Body of pancreas (tissue), 4 donors: ENCODE data around the gene FANCF. TPM values are rescaled to one million over a fixed set of nuclear protein-coding genes. Genes with fewer than 3 reads are reported as not detected.

Source experiments
- ATAC-seq: fragments of 150-250 bp; one replicate; pipeline ENCODE4 v1.9.1; 2016
- DNase-seq, 4 donors: peaks; one replicate each; pipeline ENCODE4 v3.0.0-alpha.2; 2019
- H3K27ac ChIP-seq, 4 donors: fragments of 200-600 bp; sonication (generic); 1 replicate in 3 of 4; 2 replicates in 1 of 4; pipeline versions ENCODE4 v1.5.1 to v1.6.1; 2016 to 2019; ENCODE audit warnings: mild to moderate bottlenecking in 1 of 4, mixed read lengths in 1 of 4, moderate library complexity in 1 of 4
- H3K27me3 ChIP-seq, 2 donors: fragments of 200-600 bp; sonication (generic); one replicate each; pipeline ENCODE4 v1.6.0; 2016; ENCODE audit warnings: mild to moderate bottlenecking in 1 of 2
- H3K36me3 ChIP-seq, 2 donors: fragments of 200-600 bp; sonication (generic); replicated peaks in 1 of 2; 2 replicates each; pipeline ENCODE4 v1.5.1; 2016; ENCODE audit warnings: low read depth in 2 of 2; ENCODE audit not compliant: insufficient read depth in 1 of 2
- H3K4me1 ChIP-seq: fragments of 200-600 bp; sonication (generic); one replicate; pipeline ENCODE4 v1.6.0; 2016
- H3K4me3 ChIP-seq, 2 donors: fragments of 200-600 bp; sonication (generic); 1 replicate in 1 of 2; 2 replicates in 1 of 2; pipeline ENCODE4 v1.5.1; 2016 to 2019
- H3K9me3 ChIP-seq, 3 donors: fragments of 200-600 bp; sonication (generic); 1 replicate in 2 of 3; 2 replicates in 1 of 3; pipeline ENCODE4 v1.5.1; 2016
- CTCF ChIP-seq, 7 experiments: fragments of 450-650 bp in 4 of 7; fragments of 200-600 bp in 3 of 7; sonication (generic) in 3 of 7; IDR thresholded peaks; one replicate each; pipeline ENCODE4 v1.5.1; 2016 to 2019; ENCODE audit warnings: antibody characterized with exemption in 7 of 7
- POLR2A ChIP-seq, 3 donors: fragments of 450-650 bp; IDR thresholded peaks; one replicate each; pipeline ENCODE4 v1.6.1; 2016; ENCODE audit warnings: antibody characterized with exemption in 3 of 3, mild to moderate bottlenecking in 2 of 3
- WGBS, 2 donors: methylation state at CpG; one replicate each; pipeline ENCODE4 v1.1.5; 2017; 5-methylcytosine and 5-hydroxymethylcytosine counted together
- intact Hi-C: fragments of 100-400 bp; cut with DNase I; formaldehyde crosslinking; loops from one replicate; pipeline ENCODE4 v1.15.1; 2023
- total RNA-seq, 2 donors: library from RNA; depleted of rRNA; stranded (reverse); fragments of >200 nt; gene quantifications; one replicate each; pipeline ENCODE4 v1.1.0, GENCODE V29; 2016

Gene FANCF
- total RNA-seq, 2 donors from 2014 or later = 9.6 to 10.9 TPM

- intact Hi-C loops = no loop called here
- peaks cover 26% of the 10 kb centered on the region for H3K4me1 ChIP-seq
- ATAC-seq (no peak), DNase-seq (no peak)
- 98 to 99% methylated on average over 6 of the region's 6 CpGs for WGBS, 2 donors
- no peaks in the 10 kb centered on the region for H3K9me3 ChIP-seq
- H3K4me3 ChIP-seq = no peak overlapping the region
- no peaks in the 10 kb centered on the region for H3K36me3 ChIP-seq
- TF ChIP-seq POLR2A (IDR thresholded peaks at IDR 0.05) (no peak), CTCF (IDR thresholded peaks at IDR 0.05) (no peak)
- no peaks in the 10 kb centered on the region for H3K27me3 ChIP-seq
- H3K27ac ChIP-seq = no peak overlapping the region
Measured at GRCh38 chr11:22627421-22627820, 1.8 kb upstream of the FANCF start.

GRCh38 chr11:22626573-22627239 is 1.1 kb upstream of the FANCF start:
- Histone ChIP-seq H3K36me3 (no peaks in the 10 kb centered on the region), H3K27ac (peak overlapping the region in 2 of 4 donors; percentile 94 to 97), H3K4me3 (peak overlapping the region in 1 of 2 donors; percentile 68), H3K4me1 (peaks cover 26% of the 10 kb centered on the region), H3K27me3 (no peaks in the 10 kb centered on the region), H3K9me3 (no peaks in the 10 kb centered on the region)
- intact Hi-C loops = no loop called here
- no peak for DNase-seq
- no peak for ATAC-seq
- TF ChIP-seq POLR2A (IDR thresholded peaks at IDR 0.05) = no peak
- 87% methylated on average over 14 of the region's 14 CpGs for WGBS, 2 donors

- Histone ChIP-seq H3K4me3 (peak overlapping the region; percentile 68 to 84), H3K27me3 (no peaks in the 10 kb centered on the region), H3K4me1 (peaks cover 33% of the 10 kb centered on the region), H3K27ac (peak overlapping the region; percentile 94 to 100 (median 96)), H3K9me3 (no peaks in the 10 kb centered on the region), H3K36me3 (no peaks in the 10 kb centered on the region)
- intact Hi-C loops = no loop called here
- peak; percentile 76 to 84 (median 80) for DNase-seq
- peak; percentile 69 for ATAC-seq
- peak; percentile 26 to 50 (median 43) for TF ChIP-seq CTCF (IDR thresholded peaks at IDR 0.05)
- TF ChIP-seq POLR2A (IDR thresholded peaks at IDR 0.05) = no peak
- WGBS, 2 donors = 1 to 2% methylated on average over 9 to 31 of the region's 31 CpGs
Measured at GRCh38 chr11:22624742-22625447, 728 bp downstream of the FANCF start.

GRCh38 chr11:22617868-22618267 is 7.8 kb downstream of the FANCF start:
- Histone ChIP-seq H3K9me3 (no peaks in the 10 kb centered on the region), H3K4me3 (no peak overlapping the region), H3K36me3 (no peaks in the 10 kb centered on the region), H3K27ac (no peak overlapping the region), H3K27me3 (no peaks in the 10 kb centered on the region), H3K4me1 (peaks cover 7% of the 10 kb centered on the region)
- 88 to 94% methylated on average over 5 of the region's 5 CpGs for WGBS, 2 donors
- intact Hi-C loops = no loop called here
- DNase-seq (no peak), ATAC-seq (no peak)
- no peak for TF ChIP-seq POLR2A (IDR thresholded peaks at IDR 0.05)
- TF ChIP-seq CTCF (IDR thresholded peaks at IDR 0.05) = no peak

- TF ChIP-seq CTCF (IDR thresholded peaks at IDR 0.05) (no peak), POLR2A (IDR thresholded peaks at IDR 0.05) (no peak)
- Histone ChIP-seq H3K9me3 (no peaks in the 10 kb centered on the region), H3K36me3 (no peaks in the 10 kb centered on the region), H3K27ac (no peak overlapping the region), H3K4me1 (no peaks in the 10 kb centered on the region), H3K4me3 (no peak overlapping the region), H3K27me3 (no peaks in the 10 kb centered on the region)
- intact Hi-C loops = no loop called here
- WGBS, 2 donors = 29 to 52% methylated on average over 1 of the region's 1 CpG
- DNase-seq (no peak), ATAC-seq (no peak)
Measured at GRCh38 chr11:22603933-22604332, 21.7 kb downstream of the FANCF start.
